ENCODE measurements around the gene ARL8B. TPM values are rescaled to one million over a fixed set of nuclear protein-coding genes. Genes with fewer than 3 reads are reported as not detected.

The ARL8B gene
- total RNA-seq, 2 experiments from 2014 or later: 41.0 to 44.0 TPM

DNA sequence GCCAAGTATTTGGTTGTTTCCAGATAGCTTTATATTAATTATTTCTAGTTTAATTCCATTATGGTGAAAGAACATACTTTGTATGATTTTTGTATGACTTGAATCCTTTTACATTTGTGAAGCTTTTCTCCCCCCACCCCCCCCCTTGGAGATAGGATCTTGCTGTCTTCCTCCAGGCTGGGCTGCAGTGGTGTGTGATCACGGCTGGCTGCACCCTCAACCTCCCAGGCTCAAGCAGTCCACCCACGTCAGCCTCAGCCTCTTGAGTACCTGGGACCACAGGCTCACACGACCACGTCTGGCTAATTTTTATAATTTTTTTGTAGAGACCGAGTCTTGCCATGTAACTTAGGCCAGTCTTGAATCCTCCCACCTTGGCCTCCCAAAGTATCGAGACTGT lies 29.5 kb downstream of the ARL8B start:
- Mint-ChIP-seq H3K36me3 (ENCODE audit: low read depth) (peaks cover 47% of the 10 kb centered on the region), H3K27ac (no peak overlapping the region), H3K27me3 (ENCODE audit: low read depth) (no peaks in the 10 kb centered on the region), H3K9me3 (ENCODE audit: insufficient read depth) (peaks cover 14% of the 10 kb centered on the region), H3K4me3 (no peak overlapping the region), H3K4me1 (ENCODE audit: low read depth) (peaks cover 5% of the 10 kb centered on the region)
- DNase-seq: no peak
- ChIA-PET POLR2A (no interaction called here), CTCF (interaction anchor here (1.3 kb wide), 1 partner anchor 17 kb away, joined by 3 read pairs; no protein-coding TSS in a partner anchor)
- no peak for ATAC-seq

DNA sequence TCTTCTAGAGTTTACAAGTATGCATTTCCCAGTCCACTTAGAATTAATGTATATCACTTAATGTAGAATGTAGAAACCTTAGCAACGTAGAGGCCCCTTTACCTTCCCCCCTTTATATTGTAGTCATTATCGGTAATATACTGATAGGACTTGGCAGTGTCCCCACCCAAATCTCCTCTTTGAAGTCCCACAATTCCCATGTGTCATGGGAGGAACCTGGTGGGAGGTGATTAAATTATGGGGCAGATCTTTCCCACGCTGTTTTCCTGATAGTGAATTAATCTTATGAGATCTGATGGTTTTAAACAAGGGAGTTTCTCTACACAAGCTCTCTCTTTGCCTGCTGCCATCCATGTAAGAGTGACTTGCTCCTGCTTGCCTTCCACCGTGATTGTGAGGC lies 31.0 kb downstream of the ARL8B start:
- H3K27ac Mint-ChIP-seq: no peak overlapping the region
- POLR2A ChIA-PET: no interaction called here
- H3K36me3 Mint-ChIP-seq (ENCODE audit: low read depth): peaks cover 36% of the 10 kb centered on the region
- ATAC-seq: no peak
- CTCF ChIA-PET: no interaction called here
- DNase-seq: no peak
- H3K4me3 Mint-ChIP-seq: no peak overlapping the region
- peaks cover 6% of the 10 kb centered on the region for H3K4me1 Mint-ChIP-seq (ENCODE audit: low read depth)
- peaks cover under 1% of the 10 kb centered on the region for H3K9me3 Mint-ChIP-seq (ENCODE audit: insufficient read depth)
- H3K27me3 Mint-ChIP-seq (ENCODE audit: low read depth): no peaks in the 10 kb centered on the region

DNA sequence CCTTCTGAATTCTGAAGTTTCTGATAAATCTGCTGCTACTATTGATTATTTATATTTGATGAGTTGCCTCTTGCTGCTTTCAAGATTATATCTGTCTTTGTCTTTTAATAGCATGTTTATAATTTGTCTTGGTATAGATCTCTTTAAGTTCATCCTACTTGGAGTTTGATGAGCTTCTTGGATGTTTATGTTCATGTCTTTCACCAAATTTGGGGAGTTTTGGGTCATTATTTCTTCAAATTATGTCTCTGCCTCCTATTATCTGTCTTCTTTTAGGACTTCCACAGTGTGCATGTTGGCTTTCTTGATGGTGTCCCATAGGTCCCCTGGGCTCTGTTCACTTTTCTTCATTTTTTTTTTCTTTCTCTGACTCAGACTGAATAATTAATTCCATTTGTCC lies 33.1 kb downstream of the ARL8B start:
- H3K9me3 Mint-ChIP-seq (ENCODE audit: insufficient read depth): no peaks in the 10 kb centered on the region
- H3K4me3 Mint-ChIP-seq: no peak overlapping the region
- peaks cover 24% of the 10 kb centered on the region for H3K36me3 Mint-ChIP-seq (ENCODE audit: low read depth)
- POLR2A ChIA-PET: no interaction called here
- H3K27ac Mint-ChIP-seq: no peak overlapping the region
- DNase-seq (no peak), ATAC-seq (no peak)
- CTCF ChIA-PET: no interaction called here
- no peaks in the 10 kb centered on the region for H3K27me3 Mint-ChIP-seq (ENCODE audit: low read depth)
- H3K4me1 Mint-ChIP-seq (ENCODE audit: low read depth): peaks cover 9% of the 10 kb centered on the region

DNA sequence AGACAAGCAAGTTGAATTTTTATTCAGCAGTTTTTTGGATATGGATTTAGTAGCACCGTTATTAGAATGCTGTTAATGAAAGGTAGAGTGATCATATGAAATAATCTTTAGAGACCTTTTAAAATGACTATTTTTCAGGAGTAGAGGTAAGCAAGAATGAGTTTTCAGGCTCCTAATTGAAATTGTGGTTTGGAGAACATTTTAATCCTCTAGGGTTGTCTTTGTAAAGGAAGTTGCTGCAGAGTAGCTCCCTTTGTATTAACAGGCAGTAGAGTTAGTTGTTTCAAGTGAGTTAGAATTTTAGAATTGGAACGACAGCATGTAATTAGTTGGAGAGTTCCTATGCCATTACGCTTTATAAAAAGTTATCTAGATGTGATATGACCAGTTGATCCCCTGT lies 38.2 kb downstream of the ARL8B start:
- POLR2A ChIA-PET: no interaction called here
- DNase-seq (no peak), ATAC-seq (no peak)
- CTCF ChIA-PET: interaction anchor here (1.2 kb wide), 1 partner anchor 23 kb away, joined by 4 read pairs; no protein-coding TSS in a partner anchor
- H3K9me3 Mint-ChIP-seq (ENCODE audit: insufficient read depth): no peaks in the 10 kb centered on the region
- no peak overlapping the region for H3K4me3 Mint-ChIP-seq
- peaks cover 12% of the 10 kb centered on the region for H3K4me1 Mint-ChIP-seq (ENCODE audit: low read depth)
- H3K36me3 Mint-ChIP-seq (ENCODE audit: low read depth): peaks cover 10% of the 10 kb centered on the region
- no peaks in the 10 kb centered on the region for H3K27me3 Mint-ChIP-seq (ENCODE audit: low read depth)
- no peak overlapping the region for H3K27ac Mint-ChIP-seq

DNA sequence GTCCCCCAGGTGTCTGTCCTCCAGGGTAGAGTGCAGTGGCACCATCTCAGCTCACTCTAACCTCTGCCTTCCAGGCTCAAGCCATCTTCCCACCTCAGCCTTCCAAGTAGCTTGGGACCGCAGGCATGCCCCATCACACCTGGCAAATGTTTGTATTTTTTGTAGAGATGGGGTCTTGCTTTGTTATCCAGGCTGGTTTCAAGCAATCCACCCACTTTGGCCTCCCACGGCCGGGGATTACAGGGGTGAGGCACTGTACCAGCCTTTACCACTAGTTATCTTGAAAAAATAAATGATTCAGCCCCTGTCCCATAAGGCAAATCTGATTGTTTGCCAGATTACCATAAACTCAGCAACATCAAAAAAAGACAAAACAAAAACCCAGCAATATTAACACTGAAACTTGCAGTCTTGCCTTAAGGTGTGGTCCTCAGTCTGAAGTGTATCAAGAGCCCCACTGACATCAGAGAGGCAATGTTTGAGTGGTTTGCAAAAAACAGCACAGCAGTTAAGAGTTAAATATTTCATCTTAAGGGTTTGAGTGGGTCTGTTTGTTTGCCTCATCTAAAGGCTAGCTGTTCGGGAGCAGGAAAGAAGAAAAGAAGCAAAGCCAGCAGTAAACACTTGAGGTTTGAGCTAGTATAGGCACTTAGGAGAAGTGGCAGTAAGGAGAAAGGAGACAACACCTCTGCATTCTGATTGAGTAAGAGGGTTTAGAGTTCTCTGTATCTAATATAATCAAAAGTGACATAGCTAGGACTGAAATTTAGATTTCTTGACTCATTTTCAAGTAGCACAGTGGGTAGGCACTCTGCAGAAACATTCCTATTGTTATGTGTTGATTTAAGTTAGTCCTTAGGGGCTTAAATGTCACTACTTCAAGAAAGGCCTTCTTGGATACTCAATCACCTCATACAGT lies 39.1 kb downstream of the ARL8B start:
- ATAC-seq (no peak), DNase-seq (no peak)
- Mint-ChIP-seq H3K27me3 (ENCODE audit: low read depth) (no peaks in the 10 kb centered on the region), H3K4me1 (ENCODE audit: low read depth) (peaks cover 17% of the 10 kb centered on the region), H3K27ac (no peak overlapping the region), H3K4me3 (no peak overlapping the region), H3K9me3 (ENCODE audit: insufficient read depth) (no peaks in the 10 kb centered on the region), H3K36me3 (ENCODE audit: low read depth) (peaks cover 10% of the 10 kb centered on the region)
- ChIA-PET CTCF (interaction anchor here (1.1 to 1.4 kb wide), 2 partner anchors 25 to 33 kb away, joined by 3 read pairs; no protein-coding TSS in a partner anchor), POLR2A (no interaction called here)

DNA sequence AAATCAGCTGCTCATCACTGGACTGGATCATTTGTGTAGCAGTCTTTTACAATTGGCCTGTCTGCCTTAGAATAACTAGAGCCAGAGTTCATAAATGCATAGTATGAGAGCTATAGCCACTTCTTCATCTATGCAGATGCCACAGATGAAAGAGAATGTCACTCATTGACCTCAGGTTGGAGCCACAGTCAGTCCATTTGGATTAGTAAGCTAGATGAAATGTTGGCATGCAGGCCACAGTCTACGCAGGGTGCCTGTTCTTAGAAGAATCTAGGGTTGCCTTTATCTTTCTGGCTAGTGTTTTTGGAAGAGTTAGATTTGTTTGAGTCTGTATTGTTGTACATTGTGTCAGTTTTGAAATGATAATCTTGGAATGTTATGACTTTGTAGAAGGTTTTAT lies 40.0 kb downstream of the ARL8B start:
- DNase-seq (no peak), ATAC-seq (no peak)
- Mint-ChIP-seq H3K27me3 (ENCODE audit: low read depth) (no peaks in the 10 kb centered on the region), H3K4me3 (no peak overlapping the region), H3K27ac (no peak overlapping the region), H3K9me3 (ENCODE audit: insufficient read depth) (no peaks in the 10 kb centered on the region), H3K36me3 (ENCODE audit: low read depth) (peaks cover 16% of the 10 kb centered on the region), H3K4me1 (ENCODE audit: low read depth) (peaks cover 17% of the 10 kb centered on the region)
- POLR2A ChIA-PET: no interaction called here
- CTCF ChIA-PET: interaction anchor here (1.1 to 1.4 kb wide), 2 partner anchors 26 to 32 kb away, joined by 3 read pairs; no protein-coding TSS in a partner anchor

DNA sequence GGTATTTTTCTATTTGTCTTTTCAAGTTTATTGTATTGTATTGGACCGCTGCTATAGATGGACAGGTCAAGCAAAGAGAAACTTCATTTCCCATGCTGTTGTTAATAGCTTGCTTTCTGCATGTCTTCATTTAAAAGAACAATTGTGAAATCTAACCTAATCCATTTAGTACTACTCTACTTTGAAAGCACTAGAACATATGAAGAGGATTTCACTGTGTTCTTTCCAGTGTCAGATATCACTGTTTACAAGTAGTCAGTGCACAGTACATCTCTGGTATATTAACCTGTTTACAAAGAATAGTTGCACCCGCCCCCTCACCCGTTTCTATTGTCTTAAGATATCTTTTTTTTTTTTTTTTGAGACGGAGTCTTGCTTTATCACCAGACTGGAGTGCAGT lies 43.6 kb downstream of the ARL8B start:
- ChIA-PET CTCF (no interaction called here), POLR2A (no interaction called here)
- DNase-seq (no peak), ATAC-seq (no peak)
- Mint-ChIP-seq H3K4me1 (ENCODE audit: low read depth) (peaks cover 19% of the 10 kb centered on the region), H3K27ac (no peak overlapping the region), H3K27me3 (ENCODE audit: low read depth) (no peaks in the 10 kb centered on the region), H3K9me3 (ENCODE audit: insufficient read depth) (no peaks in the 10 kb centered on the region), H3K36me3 (ENCODE audit: low read depth) (peaks cover 8% of the 10 kb centered on the region), H3K4me3 (no peak overlapping the region)

DNA sequence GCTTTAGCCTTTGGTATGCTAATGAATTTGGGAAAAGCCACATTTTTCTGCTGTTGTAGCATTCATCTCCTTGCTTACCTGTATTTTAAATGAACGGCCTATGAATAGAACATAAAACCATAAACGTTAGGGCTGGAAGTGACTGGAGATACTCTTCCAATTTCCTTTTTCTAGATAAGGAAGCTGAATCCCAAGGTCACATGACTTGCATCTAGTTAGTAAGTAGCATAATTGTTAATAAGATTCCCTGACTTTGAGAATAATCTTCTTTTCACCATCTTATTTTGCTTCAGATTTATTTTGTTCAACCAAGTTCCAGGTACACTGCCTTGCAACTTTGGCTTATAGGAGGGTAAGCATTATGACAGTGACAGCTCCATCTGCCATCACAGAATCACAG lies 44.8 kb downstream of the ARL8B start:
- Mint-ChIP-seq H3K4me3 (no peak overlapping the region), H3K9me3 (ENCODE audit: insufficient read depth) (no peaks in the 10 kb centered on the region), H3K36me3 (ENCODE audit: low read depth) (peaks cover 11% of the 10 kb centered on the region), H3K27me3 (ENCODE audit: low read depth) (no peaks in the 10 kb centered on the region), H3K27ac (no peak overlapping the region), H3K4me1 (ENCODE audit: low read depth) (peaks cover 13% of the 10 kb centered on the region)
- POLR2A ChIA-PET: no interaction called here
- DNase-seq (no peak), ATAC-seq (no peak)
- CTCF ChIA-PET: no interaction called here

DNA sequence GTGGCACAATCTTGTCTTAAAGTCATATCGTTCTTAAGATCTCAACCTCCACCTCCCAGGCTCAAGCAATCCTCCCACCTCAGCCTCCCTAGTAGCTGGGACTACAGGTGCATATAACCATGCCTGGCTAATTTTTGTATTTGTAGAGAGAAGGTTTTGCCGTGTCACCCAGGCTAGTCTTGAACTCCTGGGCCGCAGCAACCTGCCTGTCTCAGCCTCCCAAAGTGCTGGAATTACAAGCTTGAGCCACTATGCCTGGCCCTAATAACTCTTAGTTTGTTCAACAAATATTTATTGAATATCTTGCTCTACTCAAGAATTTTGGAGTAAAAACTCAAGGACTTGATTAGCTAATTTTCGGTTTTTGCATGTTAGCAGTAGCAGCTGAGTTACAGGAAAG lies 46.0 kb downstream of the ARL8B start:
- Mint-ChIP-seq H3K4me3 (no peak overlapping the region), H3K9me3 (ENCODE audit: insufficient read depth) (no peaks in the 10 kb centered on the region), H3K4me1 (ENCODE audit: low read depth) (peaks cover 13% of the 10 kb centered on the region), H3K36me3 (ENCODE audit: low read depth) (peaks cover 19% of the 10 kb centered on the region), H3K27ac (no peak overlapping the region), H3K27me3 (ENCODE audit: low read depth) (no peaks in the 10 kb centered on the region)
- POLR2A ChIA-PET: no interaction called here
- no peak for DNase-seq
- CTCF ChIA-PET: interaction anchor here (1.0 to 1.2 kb wide), 3 partner anchors 11 to 32 kb away, joined by 3 read pairs; no protein-coding TSS in a partner anchor
- ATAC-seq: no peak

DNA sequence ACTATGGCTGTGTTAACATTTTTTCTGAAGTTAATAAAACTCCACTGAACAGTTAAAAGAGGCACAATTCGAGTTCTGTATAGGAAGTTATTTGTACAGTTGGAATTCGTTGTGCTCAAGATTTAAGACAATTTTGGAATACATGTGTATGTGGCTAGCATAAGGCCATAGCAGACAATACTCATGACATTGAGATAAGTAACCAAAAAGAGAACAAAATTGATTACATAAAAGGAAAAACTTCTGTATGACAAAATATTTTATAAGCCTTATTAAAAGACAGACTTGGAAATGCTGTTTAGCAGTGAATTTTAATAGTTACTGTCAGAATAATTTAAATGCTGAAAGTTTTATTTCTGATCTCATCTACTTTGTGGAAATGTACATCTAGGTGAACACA lies 47.7 kb downstream of the ARL8B start:
- no peaks in the 10 kb centered on the region for H3K9me3 Mint-ChIP-seq (ENCODE audit: insufficient read depth)
- H3K36me3 Mint-ChIP-seq (ENCODE audit: low read depth): peaks cover 21% of the 10 kb centered on the region
- no peaks in the 10 kb centered on the region for H3K27me3 Mint-ChIP-seq (ENCODE audit: low read depth)
- H3K27ac Mint-ChIP-seq: no peak overlapping the region
- no peak for ATAC-seq
- no peak for DNase-seq
- peaks cover 13% of the 10 kb centered on the region for H3K4me1 Mint-ChIP-seq (ENCODE audit: low read depth)
- POLR2A ChIA-PET: no interaction called here
- no peak overlapping the region for H3K4me3 Mint-ChIP-seq
- CTCF ChIA-PET: no interaction called here

DNA sequence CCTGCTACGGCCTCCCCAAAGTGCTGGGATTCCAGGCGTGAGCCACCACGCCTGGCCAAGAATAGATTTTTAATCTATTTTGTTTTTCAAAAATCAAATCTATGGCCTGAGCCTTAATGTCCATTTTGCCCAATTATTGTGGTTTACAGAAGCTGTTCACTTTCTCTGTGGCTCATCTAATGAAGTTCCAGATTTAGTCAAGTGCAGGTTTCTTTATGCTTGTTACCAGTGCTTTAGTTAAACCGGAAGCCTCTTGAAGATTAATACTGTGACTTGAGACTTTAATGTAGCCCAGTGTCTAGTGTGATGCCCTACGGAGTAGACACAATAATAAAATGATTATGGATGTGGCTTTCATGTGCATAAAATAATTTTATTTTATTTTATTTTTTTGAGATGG lies 48.9 kb downstream of the ARL8B start:
- H3K4me3 Mint-ChIP-seq: no peak overlapping the region
- ChIA-PET CTCF (no interaction called here), POLR2A (no interaction called here)
- no peaks in the 10 kb centered on the region for H3K9me3 Mint-ChIP-seq (ENCODE audit: insufficient read depth)
- H3K36me3 Mint-ChIP-seq (ENCODE audit: low read depth): peaks cover 28% of the 10 kb centered on the region
- peaks cover 7% of the 10 kb centered on the region for H3K4me1 Mint-ChIP-seq (ENCODE audit: low read depth)
- no peaks in the 10 kb centered on the region for H3K27me3 Mint-ChIP-seq (ENCODE audit: low read depth)
- no peak for DNase-seq
- ATAC-seq: no peak
- H3K27ac Mint-ChIP-seq: no peak overlapping the region

DNA sequence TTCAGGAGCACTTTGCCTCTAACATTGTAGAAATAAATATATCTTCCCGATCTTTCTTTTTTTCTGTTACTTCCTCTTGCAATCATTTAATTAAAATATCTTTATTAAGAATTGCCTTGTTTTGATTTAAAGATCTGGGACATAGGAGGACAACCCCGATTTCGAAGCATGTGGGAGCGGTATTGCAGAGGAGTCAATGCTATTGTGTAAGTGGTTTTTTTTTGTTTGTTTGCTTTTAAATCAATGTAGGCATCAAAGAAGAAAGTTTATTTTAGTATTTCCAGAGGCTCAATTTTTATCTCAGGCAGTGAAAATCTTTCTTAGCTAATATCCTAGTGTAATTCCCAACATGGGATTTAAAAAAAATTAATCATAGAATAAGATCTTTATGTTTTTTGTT lies 49.9 kb downstream of the ARL8B start:
- no peak for DNase-seq
- Mint-ChIP-seq H3K9me3 (ENCODE audit: insufficient read depth) (no peaks in the 10 kb centered on the region), H3K36me3 (ENCODE audit: low read depth) (peaks cover 23% of the 10 kb centered on the region), H3K4me1 (ENCODE audit: low read depth) (peaks cover 7% of the 10 kb centered on the region), H3K27ac (no peak overlapping the region), H3K4me3 (no peak overlapping the region), H3K27me3 (ENCODE audit: low read depth) (no peaks in the 10 kb centered on the region)
- ChIA-PET CTCF (interaction anchor here (0.7 kb wide), 1 partner anchor 51 kb away, joined by 3 read pairs; no protein-coding TSS in a partner anchor), POLR2A (no interaction called here)
- ATAC-seq: no peak
